AG04449 (cell line): Measurements from ENCODE around the gene AGPS.
"Not testable (repeated sequence)": the region's sequence is repeated elsewhere in the genome, so short reads cannot be mapped to it uniquely, and the experiment has no call there.

Source experiments
- CTCF ChIA-PET: fragments of 350-600 bp; formaldehyde crosslinking; extraction: SDS; loops from one replicate; lab custom pipeline; 2021; ENCODE audit warnings: antibody characterized with exemption; lab: Yijun Ruan, JAX
- POLR2A ChIA-PET: fragments of 400-600, 350-600 bp; formaldehyde crosslinking; extraction: SDS; loops from one replicate; lab custom pipeline; 2020; ENCODE audit warnings: antibody characterized with exemption, inconsistent platforms; lab: Yijun Ruan, JAX
- DNase-seq: peaks from one replicate; pipeline ENCODE4 v3.0.0-alpha.2; 2010; ENCODE audit warnings: low read depth, low spot score
- H3K4me3 ChIP-seq: 2 replicates; pipeline ENCODE4 v1.5.1; 2011; ENCODE audit warnings: low read depth, mild to moderate bottlenecking, control low read depth, low read length
- TF ChIP-seq, protein P1 (sequence below): IDR thresholded peaks from one replicate; pipeline ENCODE4 v1.5.1; 2011; ENCODE audit warnings: mild to moderate bottlenecking, moderate library complexity, low read length, control low read depth, inconsistent platforms; ENCODE audit not compliant: insufficient read depth; ENCODE audit errors: missing control alignments

The AGPS gene

GRCh38 chr2:177422271-177422670 lies 29.7 kb downstream of the AGPS start:
- H3K4me3 ChIP-seq, result no peak overlapping the region
- ChIA-PET POLR2A (no interaction called here), CTCF (no interaction called here)
- TF ChIP-seq, protein P1, sequence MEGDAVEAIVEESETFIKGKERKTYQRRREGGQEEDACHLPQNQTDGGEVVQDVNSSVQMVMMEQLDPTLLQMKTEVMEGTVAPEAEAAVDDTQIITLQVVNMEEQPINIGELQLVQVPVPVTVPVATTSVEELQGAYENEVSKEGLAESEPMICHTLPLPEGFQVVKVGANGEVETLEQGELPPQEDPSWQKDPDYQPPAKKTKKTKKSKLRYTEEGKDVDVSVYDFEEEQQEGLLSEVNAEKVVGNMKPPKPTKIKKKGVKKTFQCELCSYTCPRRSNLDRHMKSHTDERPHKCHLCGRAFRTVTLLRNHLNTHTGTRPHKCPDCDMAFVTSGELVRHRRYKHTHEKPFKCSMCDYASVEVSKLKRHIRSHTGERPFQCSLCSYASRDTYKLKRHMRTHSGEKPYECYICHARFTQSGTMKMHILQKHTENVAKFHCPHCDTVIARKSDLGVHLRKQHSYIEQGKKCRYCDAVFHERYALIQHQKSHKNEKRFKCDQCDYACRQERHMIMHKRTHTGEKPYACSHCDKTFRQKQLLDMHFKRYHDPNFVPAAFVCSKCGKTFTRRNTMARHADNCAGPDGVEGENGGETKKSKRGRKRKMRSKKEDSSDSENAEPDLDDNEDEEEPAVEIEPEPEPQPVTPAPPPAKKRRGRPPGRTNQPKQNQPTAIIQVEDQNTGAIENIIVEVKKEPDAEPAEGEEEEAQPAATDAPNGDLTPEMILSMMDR, result no peak
- peak; percentile 24 for DNase-seq

GRCh38 chr2:177424120-177424519 lies 31.5 kb downstream of the AGPS start:
- H3K4me3 ChIP-seq, POLR2A ChIA-PET, DNase-seq: not testable (repeated sequence)
- CTCF ChIA-PET, result interaction anchor here (0.7 to 1.8 kb wide), 4 partner anchors 8 to 1312 kb away, joined by 3 to 5 read pairs (median 3); no protein-coding TSS in a partner anchor

DNA sequence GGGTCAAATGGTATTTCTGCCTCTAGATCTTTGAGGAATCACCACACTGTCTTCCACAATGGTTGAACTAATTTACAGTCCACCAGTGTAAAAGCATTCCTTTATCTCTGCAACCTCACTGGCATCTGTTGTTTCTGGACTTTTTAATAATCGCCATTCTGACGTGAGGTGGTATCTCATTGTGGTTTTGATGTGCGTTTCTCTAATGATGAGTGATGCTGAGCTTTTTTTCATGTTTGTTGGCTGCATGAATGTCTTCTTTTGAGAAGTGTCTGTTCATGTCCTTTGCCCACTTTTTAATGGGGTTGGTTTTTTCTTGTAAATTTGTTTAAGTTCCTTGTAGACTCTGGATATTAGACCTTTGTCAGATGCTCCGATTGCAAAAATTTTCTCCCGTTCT lies 32.0 kb downstream of the AGPS start:
- CTCF ChIA-PET, result interaction anchor here (1.8 kb wide), 1 partner anchor 9 kb away, joined by 5 read pairs; no protein-coding TSS in a partner anchor
- POLR2A ChIA-PET, H3K4me3 ChIP-seq, DNase-seq: not testable (repeated sequence)

DNA sequence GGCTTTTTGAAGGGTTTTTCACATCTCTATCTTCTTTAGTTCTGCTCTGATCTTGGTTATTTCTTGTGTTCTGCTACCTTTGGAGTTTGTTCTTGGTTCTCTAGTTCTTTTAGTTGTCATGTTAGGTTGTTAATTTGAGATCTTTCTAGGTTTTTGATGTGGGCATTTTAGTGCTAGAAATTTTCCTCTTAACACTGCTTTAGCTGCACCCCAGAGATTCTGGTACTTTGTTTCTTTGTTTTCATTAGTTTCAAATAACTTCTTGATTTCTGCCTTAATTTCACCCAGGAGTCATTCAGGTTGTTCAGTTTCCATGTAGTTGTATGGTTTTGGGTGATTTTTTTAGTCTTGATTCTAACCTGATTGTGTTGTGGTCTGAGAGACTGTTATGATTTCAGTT lies 34.7 kb downstream of the AGPS start:
- TF ChIP-seq, protein P1, result no peak
- no peak overlapping the region for H3K4me3 ChIP-seq
- ChIA-PET POLR2A (no interaction called here), CTCF (interaction anchor here (2.0 kb wide), 1 partner anchor 92 kb away, joined by 7 read pairs; no protein-coding TSS in a partner anchor)
- DNase-seq, result no peak

DNA sequence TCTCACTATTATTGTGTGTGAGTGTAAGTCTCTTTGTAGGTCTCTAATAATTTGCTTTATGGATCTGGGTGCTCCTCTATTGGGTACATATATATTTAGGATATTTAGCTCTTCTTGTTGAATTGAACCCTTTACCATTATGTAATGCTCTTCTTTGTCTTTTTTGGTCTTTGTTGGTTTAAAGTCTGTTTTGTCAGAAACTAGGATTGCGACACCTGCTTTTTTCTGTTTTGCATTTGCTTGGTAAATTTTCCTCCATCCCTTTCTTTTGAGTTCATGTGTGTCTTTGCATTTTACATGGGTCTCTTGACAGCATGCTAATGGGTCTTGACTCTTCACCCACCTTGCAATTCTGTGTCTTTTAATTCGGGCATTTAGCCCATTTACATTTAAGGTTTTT lies 35.4 kb downstream of the AGPS start:
- CTCF ChIA-PET, result interaction anchor here (1.8 kb wide), 1 partner anchor 12 kb away, joined by 4 read pairs; no protein-coding TSS in a partner anchor

DNA sequence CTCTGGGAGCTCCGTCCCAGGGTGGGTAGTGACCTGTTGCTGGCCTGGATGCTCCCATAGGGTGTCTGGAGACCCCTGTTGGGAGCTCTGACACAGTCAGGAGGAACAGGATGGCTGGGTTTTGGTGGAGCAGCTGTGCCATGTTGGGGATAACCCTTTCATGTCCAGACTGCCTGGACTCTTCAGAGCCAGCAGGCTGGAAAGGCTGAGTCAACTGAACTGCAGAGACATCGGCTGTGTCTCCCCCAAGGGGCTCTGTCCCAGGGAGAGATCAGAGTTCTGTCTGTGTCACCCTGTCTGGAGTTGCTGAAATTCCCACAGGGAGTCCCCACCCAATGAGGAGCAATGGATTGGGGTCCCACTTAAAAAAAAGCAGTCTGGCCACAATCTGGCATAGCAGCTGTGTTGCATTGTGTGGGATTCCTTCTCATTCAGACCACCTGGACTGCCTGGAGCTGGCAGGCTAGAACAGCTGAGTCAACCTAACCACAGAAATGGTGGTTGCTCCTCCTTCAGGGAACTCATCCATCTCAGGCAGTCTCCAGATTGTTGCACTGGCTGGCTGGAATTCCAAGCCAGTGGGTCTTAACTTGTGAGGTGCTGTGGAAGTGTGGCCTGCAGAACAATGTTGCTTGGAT lies 37.2 kb downstream of the AGPS start:
- TF ChIP-seq, protein P1, result no peak
- peak overlapping the region; percentile 13; the same call in 1 of the 2 replicates for H3K4me3 ChIP-seq
- ChIA-PET CTCF (interaction anchor here (0.7 to 1.8 kb wide), 4 partner anchors 12 to 95 kb away, joined by 3 to 4 read pairs (median 3); no protein-coding TSS in a partner anchor), POLR2A (interaction anchor here (1.5 kb wide), 1 partner anchor 166 kb away, joined by 5 read pairs; the partner anchor contains the start of gene NFE2L2)
- DNase-seq, result peak; percentile 78

More for the DNA sequence above, 35.4 kb downstream of the AGPS start:
- DNase-seq, H3K4me3 ChIP-seq, POLR2A ChIA-PET: not testable (repeated sequence)

DNA sequence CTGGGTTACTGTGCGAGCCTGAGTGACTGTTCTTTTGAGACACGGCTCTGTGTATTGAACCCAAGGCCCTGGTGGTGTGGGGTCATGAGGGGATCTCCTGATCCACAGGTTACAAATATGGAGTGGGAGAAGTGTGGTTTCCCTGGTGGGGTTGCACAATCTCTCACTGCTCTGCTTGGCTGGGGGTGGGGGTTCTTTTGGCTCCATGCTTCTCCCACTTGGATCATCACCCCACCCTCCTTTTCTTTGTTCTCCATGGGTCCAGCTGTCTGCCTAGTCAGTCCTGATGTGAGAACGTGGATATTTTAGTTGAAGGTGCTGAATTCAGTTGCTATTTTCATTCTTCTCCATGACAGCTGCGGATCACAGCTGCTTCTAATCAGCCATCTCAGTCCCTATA lies 37.8 kb downstream of the AGPS start:
- no peak for DNase-seq
- H3K4me3 ChIP-seq, result no peak overlapping the region
- TF ChIP-seq, protein P1, result no peak
- CTCF ChIA-PET, result interaction anchor here (0.9 to 1.5 kb wide), 3 partner anchors 11 to 295 kb away, joined by 3 read pairs; no protein-coding TSS in a partner anchor
- POLR2A ChIA-PET, result interaction anchor here (1.5 kb wide), 1 partner anchor 166 kb away, joined by 5 read pairs; the partner anchor contains the start of gene NFE2L2

DNA sequence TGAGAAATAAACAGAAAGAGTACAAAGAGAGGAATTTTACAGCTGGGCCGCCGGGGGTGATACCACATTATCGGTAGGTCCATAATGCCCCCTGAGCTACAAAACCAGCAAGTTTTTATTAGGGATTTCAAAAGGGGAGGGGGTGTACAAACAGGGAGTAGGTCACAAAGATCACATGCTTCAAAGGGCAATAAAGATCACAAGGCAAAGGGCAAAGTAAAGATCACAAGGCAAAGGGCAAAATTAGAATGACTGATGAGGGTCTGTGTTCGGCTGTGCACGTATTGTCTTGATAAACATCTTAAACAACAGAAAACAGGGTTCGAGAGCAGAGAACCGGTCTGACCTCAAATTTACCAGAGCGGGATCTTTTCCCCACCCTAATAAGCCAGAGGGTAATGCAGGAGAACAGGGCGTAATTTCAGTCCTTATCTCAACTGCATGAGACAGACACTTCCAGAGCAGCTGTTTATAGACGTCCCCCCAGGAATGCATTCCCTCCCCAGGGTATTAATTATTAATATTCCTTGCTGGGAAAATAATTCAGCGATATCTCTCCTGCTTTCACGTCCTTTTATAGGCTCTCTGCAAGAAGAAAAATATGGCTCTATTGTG lies 38.6 kb downstream of the AGPS start:
- DNase-seq, H3K4me3 ChIP-seq: not testable (repeated sequence)
- ChIA-PET CTCF (interaction anchor here (0.9 kb wide), 1 partner anchor 294 kb away, joined by 3 read pairs; no protein-coding TSS in a partner anchor), POLR2A (interaction anchor here (1.5 kb wide), 1 partner anchor 167 kb away, joined by 5 read pairs; the partner anchor contains the start of gene NFE2L2)
